HG03565 (cell line): ENCODE data around the gene ANAPC5.

Experiments used
- ATAC-seq: cut with Tn5 transposase; IDR thresholded peaks from one replicate; pipeline ENCODE4 v1.9.1; 2021; ENCODE audit warnings: mild to moderate bottlenecking, moderate library complexity; ENCODE audit not compliant: unreplicated experiment

Gene ANAPC5

DNA sequence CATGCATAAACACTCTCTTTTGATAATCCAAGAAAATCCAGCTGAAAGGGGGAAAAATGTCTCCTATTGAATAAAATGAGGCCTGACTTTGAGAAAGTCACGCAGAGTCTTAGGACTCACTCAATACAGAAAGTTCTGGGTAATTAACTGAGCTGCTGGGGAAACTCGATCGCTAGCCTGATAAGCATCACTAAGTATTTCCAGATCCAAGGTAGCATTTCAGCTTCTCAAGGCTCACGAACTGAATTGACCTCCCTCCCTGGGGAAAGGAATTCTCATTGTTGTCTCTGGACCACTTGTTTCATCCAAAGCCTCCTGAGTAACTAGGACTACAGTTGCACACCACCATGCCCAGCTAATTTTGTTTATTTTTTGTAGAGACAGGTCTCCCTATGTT lies 13.8 kb upstream of the ANAPC5 start:
- ATAC-seq, result no peak

DNA sequence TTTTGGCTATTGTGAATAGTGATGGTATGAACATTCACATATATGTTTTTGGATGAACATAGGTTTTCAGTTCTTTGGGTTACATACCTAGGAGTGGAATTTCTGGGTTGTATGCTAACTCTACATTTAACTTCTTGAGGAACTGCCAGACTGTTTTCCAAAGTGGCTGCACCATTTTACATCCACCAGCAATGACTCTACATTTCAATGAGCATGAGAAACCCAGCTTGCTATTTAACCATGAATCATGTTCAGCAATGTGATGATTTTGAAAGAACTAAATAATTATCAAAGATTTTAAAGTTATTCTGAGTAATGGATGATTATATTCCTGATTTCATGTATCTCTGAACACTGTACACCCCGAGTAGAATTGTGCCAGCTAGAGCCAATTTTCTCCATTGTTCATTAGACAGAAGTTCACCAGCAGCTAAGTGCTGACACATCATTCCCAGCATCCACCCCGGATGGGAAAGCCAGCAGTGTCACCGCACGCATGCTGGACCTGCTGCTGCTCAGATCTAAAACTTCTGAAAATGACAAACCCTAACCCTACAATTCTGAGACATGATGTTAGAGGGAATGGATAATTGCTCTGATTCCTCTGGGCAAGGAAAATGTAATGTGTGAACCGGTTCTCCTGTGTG lies 13.3 kb upstream of the ANAPC5 start:
- ATAC-seq, result no peak

GRCh38 chr12:121364683-121365121 lies 12.5 kb upstream of the ANAPC5 start:
- no peak for ATAC-seq

- ATAC-seq, result no peak
Observed at GRCh38 chr12:121358073-121358472, 5.9 kb upstream of the ANAPC5 start.

- ATAC-seq, result no peak
Observed at GRCh38 chr12:121357331-121357730, 5.1 kb upstream of the ANAPC5 start.

DNA sequence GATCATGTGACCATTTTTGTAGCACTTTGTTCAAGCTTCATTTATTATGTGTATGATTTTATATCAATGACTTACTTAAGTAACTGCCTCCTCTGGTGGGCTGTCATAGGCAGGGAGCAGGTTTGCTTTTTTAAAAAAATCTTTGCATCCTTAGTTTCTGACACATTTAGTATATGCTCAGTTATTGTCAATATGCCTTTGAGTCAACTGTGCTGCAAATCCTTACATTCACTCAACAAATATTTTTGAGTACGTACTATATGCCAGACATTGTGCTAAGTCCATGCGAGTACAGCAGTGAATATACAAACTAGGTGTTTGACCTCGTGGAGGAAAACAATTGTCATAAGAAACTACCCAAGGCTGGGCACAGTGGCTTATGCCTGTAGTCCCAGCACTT lies 4.4 kb upstream of the ANAPC5 start:
- ATAC-seq, result no peak

GRCh38 chr12:121355818-121356217 lies 3.6 kb upstream of the ANAPC5 start:
- ATAC-seq, result no peak

- ATAC-seq, result no peak
Observed at GRCh38 chr12:121352682-121353018, 439 bp upstream of the ANAPC5 start.

DNA sequence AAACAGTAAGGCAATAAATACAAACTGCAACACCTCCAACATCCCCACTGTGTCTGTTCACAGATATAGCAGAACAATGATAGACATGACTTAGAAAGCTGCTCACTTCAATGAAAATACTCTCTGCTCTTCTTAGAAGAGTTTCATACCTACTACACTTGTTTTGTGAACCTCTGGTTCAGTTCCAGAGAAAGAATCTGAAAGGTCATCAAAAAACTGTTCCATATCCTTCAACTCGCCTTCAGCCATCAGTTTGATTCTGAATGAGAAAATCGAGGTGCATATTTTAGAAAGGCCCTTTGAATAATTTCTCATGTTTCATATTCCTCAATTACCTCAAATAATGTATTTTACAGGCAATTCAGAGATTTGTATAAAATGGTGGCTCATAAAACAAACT lies 5.5 kb downstream of the ANAPC5 start:
- no peak for ATAC-seq

DNA sequence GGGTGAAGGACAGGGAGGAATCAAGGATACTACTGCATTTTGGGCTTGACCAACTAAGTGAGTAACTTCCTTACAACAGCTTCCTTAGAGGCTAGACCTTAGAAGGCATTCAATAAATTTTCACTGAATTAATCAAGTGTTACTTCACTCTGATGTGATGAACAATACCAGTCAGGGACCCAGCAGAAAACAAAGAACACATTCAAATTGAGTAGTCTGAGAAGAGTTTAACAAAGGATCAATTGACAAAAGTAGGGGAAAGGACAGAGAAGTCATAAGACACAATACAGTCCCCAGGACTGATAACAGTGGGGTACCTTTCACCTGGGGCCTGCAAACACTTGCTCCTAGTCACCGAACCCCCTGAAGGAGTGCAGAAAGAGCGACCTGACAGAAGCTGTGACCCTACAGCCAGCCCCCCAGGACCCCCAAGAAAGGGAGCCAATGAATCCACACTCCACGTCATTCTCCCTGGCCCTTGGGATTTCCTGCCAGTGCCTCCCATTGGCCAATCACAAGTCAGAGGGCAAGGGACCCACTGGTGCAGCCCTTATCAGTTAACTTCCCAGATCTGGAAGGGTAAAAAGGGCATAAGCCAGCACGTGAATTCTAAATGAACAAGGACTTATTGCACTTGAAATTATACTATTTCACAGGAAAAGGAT lies 6.9 kb downstream of the ANAPC5 start:
- no peak for ATAC-seq

GRCh38 chr12:121344506-121344905 lies 7.7 kb downstream of the ANAPC5 start:
- ATAC-seq, result no peak

- no peak for ATAC-seq
Observed at GRCh38 chr12:121337416-121337815, 14.8 kb downstream of the ANAPC5 start.

DNA sequence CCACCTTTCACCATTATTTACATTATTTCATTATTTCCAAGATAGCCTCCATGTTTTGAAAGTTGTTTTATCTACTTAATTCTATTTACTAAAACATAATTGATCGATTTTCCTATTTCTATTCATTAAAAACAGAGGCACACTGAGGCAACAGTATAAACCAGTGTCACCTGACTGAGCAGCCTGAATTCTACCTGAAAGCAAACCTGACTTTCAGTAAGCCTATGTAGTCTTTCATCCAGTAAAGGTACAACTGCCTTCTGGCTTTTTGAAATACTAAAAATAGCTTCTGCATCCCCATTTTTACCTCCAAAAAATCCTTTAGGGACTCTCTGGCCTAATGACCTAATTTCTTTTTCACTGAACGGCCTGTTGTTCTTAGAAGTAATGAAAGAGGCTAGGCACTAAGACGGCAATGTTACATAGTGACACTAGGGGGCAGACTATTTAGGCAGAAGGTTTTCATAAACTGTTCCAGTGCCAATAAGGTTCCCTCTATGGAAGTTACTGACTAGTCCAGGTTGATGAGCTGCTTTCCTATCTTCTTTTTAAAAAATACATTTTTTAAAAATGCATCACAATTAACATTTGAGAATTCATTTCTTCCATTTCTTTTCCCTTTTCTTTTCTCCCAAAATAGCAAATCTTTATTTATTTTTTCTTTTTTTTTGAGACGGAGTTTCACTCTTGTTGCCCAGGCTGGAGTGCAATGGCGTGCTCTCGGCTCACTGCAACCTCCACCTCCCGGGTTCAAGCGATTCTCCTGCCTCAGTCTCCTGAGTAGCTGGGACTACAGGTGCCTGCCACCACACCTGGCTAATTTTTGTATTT lies 17.5 kb downstream of the ANAPC5 start:
- no peak for ATAC-seq

DNA sequence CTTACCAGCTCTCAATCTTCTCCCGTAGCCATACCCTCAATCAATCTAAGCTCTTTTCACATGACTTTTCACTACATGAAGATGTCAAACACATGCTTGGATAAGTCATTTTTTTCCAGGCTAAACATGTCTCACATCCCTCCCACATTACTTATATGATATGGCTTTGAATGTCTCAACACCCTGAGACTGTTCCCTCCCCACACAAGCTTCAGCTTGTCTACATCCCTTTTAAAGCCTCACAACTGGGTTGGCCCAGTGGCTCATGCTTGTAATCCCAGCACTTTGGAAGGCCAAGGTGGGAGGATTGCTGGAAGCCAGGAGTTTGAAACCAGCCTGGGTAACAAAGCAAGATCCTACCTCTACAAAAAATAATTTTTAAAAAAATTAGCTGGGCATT lies 18.5 kb downstream of the ANAPC5 start:
- ATAC-seq, result no peak

DNA sequence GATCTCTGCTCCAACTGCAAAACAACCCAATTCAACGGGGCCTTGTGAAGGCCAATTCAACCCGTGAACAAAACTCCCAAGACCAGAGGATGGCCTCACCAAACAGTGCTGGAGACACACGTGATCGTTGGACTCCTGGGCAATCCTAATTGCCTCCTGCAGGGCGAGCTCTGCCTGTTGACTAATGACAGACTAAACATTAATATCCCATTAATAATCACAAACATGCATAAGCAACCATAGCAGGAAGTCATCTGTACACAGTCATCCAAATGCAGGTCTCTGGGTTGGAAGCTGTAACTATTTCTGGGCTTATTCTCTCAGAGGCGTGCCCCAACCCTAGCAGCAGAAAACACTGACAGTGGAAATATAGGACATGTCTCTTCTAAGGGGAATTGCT lies 21.0 kb downstream of the ANAPC5 start:
- no peak for ATAC-seq

DNA sequence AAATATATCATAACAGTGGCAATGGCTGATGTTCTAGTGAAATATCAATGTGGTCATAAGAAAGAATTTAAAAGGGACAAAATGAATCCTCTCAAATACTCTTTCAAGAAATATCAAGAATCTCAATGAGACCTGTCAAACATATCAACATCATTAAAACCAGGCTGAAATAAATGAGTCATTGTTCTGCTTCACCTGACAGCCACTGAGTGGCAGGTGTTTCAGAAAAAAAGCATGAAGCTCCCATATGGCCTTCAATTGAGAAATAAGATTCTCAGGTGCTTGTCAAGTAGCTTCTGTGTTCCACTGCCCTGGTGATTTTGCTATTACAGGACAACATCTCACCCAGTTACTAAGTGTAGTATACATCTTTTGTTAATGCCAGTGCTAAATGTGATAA lies 21.5 kb downstream of the ANAPC5 start:
- no peak for ATAC-seq

GRCh38 chr12:121330195-121330594 lies 22.0 kb downstream of the ANAPC5 start:
- ATAC-seq, result no peak

DNA sequence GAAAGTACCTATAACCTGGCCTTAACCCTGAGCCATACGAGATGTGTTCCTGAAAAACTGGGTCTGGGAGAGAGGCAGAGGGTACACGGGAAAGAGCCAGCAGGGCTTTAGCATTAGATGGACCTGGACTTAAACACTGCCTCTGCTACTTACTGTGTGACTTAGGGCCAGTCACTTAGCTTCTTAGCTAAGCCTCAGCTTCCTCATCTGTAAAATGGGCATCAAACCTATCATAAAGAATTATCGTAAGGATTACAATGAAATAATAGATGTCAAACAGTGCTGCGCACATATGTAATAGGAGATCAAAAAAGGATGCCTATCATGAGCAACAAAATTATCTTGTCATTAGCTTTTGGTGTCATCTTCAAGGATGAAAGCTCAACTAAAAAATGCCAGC lies 23.6 kb downstream of the ANAPC5 start:
- no peak for ATAC-seq

DNA sequence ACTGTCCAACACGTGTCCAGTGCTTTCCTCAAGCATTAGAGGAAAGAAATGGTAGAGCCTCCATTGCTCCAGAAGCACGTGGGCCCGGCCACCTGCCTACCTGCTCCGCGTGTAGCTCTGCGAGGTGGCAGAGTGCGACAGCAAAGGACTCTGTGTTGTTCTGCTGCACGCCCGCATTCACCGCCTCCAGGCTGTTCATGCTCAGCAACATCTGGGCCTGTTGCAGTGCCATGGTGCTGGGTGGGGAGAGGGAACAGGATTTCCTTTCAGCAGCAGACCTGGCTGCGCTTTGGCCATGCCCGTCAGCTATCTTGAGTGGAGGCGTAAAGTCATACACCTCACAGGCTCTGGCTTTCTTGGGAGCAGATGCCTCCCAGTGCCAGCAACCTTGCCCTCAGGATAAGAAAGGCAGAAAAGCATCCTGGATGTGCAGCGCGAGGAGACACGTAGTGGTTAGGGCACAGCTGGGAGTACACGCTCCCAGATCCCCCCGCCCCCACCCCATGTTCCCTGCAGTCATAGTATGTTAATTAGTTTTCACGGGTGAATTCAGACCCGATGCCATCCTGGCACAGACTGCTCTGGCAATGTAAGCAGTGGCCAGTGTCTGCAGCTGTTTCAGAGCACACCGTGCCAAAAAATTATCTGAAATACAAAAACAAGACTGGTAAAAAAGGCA lies 25.1 kb downstream of the ANAPC5 start:
- ATAC-seq, result no peak

DNA sequence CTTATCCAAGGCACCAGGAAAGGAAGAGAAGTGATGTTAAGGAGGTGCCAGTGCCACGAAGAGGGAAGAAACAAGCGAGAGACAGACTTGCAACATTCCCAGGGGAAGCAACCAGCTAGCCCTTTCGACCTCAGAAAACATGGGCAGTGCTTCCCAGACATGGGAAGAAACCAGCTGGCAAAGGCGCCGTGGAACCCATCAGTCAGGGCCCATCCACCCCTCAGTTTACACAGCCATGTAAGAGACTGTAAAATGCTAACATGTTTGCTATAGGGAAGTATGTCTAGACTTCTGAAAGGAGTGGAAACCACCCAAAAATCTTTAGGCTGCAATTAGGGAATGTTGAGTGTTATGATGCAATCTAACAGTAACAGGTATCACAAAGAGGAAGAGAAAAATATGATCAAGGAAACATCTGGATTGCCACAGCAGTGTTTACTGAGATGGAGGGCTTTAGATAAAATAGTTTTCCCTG lies 26.3 kb downstream of the ANAPC5 start:
- no peak for ATAC-seq

DNA sequence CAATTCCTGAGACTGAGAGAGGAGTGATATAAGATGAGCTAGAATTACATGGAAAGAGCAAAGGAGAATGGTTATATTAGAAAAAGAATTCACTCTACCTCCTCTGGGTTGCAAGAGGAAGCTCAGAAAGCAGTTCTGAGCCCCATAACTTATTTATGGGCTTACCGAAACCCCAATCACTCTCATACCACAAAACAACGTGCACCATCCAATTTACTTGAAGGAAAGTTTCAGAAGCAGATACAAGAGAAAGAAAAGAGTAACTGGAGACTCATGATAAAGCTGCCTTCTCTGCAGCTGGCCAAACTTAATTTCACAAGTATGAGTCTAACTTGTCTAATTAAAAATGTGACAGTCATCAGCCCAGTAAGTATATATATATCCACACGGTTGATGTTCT lies 28.3 kb downstream of the ANAPC5 start:
- ATAC-seq, result no peak
